ENCODE data around the gene RPS18. TPM values are rescaled to one million over a fixed set of nuclear protein-coding genes. Genes with fewer than 3 reads are reported as not detected.

The RPS18 gene
- total and polyA plus RNA-seq, 9 of the 15 experiments (the other 6 are each of a cell fraction or from before 2014, with no cell fraction given) = 5,023 to 17,516 (median 8,131) TPM

DNA sequence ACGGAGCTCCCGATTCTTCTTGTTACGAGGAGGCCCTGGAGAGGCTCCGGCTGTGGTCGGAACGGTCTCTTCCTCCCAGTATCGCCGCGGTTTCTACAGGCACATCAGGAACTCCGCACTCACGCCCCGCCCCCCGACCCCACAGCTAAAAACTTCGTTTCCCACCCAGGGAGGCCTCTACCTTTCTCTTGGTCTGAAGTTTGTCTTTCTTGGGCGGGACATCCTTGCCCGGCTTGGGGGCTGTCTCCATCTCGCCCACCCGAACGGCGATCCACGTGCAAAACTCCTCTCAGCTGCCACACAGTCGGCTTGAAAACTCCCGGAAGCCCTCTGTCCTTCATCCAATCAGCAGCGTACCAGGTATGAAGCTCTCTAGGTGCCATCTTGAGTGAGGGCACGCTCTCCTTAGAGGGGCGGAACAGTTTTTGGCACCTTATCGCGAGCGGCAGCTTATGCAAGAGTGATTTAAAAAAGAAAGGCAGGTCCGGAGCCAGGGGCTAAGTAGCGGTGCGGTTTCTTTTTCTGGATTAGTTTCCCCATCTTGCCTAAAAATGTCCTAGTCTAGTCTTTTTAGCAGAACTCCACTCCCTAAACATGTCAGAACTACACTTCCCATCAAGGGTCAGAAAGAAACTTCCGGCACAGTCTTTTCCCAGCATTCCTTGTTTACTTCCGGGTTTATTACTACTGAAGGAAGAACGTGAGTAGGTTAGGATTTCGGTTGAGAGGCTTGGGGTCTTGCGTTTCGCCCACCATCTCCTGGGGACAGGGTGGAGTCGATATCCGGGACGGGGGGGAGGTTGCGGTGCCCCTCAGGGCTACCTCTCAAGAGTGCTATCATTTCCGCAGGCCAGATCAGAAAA lies 17.3 kb downstream of the RPS18 start, which contains the start of the genes PFDN6 and WDR46 (continued):
- TF ChIP-seq, protein P1, sequence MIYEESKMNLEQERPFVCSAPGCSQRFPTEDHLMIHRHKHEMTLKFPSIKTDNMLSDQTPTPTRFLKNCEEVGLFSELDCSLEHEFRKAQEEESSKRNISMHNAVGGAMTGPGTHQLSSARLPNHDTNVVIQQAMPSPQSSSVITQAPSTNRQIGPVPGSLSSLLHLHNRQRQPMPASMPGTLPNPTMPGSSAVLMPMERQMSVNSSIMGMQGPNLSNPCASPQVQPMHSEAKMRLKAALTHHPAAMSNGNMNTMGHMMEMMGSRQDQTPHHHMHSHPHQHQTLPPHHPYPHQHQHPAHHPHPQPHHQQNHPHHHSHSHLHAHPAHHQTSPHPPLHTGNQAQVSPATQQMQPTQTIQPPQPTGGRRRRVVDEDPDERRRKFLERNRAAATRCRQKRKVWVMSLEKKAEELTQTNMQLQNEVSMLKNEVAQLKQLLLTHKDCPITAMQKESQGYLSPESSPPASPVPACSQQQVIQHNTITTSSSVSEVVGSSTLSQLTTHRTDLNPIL (CRISPR knock-in tag; IDR thresholded peaks at IDR 0.05) = no peak
- TF ChIP-seq ZNF778 (CRISPR knock-in tag; IDR thresholded peaks at IDR 0.05) (no peak), TSC22D4 (tag; IDR thresholded peaks at IDR 0.05) (no peak), U2AF1 (optimal IDR thresholded peaks at IDR 0.05; ENCODE audit: low read depth, low read length) (no peak), HCFC1 (IDR thresholded peaks at IDR 0.05; ENCODE audit: low read depth, low read length) (peak; percentile 93), WHSC1 (IDR thresholded peaks at IDR 0.05; ENCODE audit: low read length) (no peak), YY1 (IDR thresholded peaks at IDR 0.05; ENCODE audit: borderline replicate concordance in 1 of 3, control insufficient read depth in 1 of 3, extremely low read depth in 1 of 3, insufficient read depth in 3 of 3, insufficient read length in 1 of 3, insufficient replicate concordance in 2 of 3, low read depth in 1 of 3, low read length in 2 of 3) (peak; percentile 97 to 99 (median 99))
- TF ChIP-seq, protein P2, sequence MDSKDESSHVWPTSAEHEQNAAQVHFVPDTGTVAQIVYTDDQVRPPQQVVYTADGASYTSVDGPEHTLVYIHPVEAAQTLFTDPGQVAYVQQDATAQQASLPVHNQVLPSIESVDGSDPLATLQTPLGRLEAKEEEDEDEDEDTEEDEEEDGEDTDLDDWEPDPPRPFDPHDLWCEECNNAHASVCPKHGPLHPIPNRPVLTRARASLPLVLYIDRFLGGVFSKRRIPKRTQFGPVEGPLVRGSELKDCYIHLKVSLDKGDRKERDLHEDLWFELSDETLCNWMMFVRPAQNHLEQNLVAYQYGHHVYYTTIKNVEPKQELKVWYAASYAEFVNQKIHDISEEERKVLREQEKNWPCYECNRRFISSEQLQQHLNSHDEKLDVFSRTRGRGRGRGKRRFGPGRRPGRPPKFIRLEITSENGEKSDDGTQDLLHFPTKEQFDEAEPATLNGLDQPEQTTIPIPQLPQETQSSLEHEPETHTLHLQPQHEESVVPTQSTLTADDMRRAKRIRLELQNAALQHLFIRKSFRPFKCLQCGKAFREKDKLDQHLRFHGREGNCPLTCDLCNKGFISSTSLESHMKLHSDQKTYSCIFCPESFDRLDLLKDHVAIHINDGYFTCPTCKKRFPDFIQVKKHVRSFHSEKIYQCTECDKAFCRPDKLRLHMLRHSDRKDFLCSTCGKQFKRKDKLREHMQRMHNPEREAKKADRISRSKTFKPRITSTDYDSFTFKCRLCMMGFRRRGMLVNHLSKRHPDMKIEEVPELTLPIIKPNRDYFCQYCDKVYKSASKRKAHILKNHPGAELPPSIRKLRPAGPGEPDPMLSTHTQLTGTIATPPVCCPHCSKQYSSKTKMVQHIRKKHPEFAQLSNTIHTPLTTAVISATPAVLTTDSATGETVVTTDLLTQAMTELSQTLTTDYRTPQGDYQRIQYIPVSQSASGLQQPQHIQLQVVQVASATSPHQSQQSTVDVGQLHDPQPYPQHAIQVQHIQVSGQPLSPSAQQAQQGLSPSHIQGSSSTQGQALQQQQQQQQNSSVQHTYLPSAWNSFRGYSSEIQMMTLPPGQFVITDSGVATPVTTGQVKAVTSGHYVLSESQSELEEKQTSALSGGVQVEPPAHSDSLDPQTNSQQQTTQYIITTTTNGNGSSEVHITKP (IDR thresholded peaks at IDR 0.05; ENCODE audit: partially characterized antibody) = peak; percentile 7

Measured in K562 (cell line).